ENCODE measurements around the gene AHDC1. TPM values are rescaled to one million over a fixed set of nuclear protein-coding genes. Genes with fewer than 3 reads are reported as not detected.

The AHDC1 gene
- total RNA-seq, 2 donors from 2014 or later, result 23.5 to 35.0 TPM

DNA sequence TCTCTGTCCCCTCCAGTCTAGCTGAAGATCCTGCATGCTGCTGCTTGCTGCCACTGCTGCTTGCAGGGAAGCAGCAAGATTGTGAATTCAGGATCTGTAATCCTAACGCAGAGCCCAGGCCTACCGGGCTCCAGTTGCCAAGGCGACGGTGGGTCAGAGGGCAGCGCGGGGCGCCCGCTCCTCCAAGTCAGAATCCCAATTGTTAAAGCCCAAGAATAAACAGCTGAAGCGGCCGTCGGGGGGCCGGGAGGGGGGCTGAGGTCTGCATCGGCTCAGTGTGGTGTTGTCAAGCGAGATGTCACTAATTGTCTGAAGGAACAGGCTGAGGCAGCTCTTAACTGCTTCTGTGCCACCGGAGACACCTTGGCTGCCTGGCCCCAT lies 36.8 kb downstream of the AHDC1 start:
- Histone ChIP-seq H3K4me1 (peaks cover 0 to 100% of the 10 kb centered on the region in 2 donors), H3K27ac (peak overlapping the region; percentile 90 to 96), H3K4me3 (no peak overlapping the region), H3K27me3 (no peaks in the 10 kb centered on the region), H3K9me3 (no peaks in the 10 kb centered on the region), H3K36me3 (no peaks in the 10 kb centered on the region)
- TF ChIP-seq, protein P1, sequence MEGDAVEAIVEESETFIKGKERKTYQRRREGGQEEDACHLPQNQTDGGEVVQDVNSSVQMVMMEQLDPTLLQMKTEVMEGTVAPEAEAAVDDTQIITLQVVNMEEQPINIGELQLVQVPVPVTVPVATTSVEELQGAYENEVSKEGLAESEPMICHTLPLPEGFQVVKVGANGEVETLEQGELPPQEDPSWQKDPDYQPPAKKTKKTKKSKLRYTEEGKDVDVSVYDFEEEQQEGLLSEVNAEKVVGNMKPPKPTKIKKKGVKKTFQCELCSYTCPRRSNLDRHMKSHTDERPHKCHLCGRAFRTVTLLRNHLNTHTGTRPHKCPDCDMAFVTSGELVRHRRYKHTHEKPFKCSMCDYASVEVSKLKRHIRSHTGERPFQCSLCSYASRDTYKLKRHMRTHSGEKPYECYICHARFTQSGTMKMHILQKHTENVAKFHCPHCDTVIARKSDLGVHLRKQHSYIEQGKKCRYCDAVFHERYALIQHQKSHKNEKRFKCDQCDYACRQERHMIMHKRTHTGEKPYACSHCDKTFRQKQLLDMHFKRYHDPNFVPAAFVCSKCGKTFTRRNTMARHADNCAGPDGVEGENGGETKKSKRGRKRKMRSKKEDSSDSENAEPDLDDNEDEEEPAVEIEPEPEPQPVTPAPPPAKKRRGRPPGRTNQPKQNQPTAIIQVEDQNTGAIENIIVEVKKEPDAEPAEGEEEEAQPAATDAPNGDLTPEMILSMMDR (IDR thresholded peaks at IDR 0.05), result no peak
- DNase-seq (ENCODE audit: low spot score), result no peak

DNA sequence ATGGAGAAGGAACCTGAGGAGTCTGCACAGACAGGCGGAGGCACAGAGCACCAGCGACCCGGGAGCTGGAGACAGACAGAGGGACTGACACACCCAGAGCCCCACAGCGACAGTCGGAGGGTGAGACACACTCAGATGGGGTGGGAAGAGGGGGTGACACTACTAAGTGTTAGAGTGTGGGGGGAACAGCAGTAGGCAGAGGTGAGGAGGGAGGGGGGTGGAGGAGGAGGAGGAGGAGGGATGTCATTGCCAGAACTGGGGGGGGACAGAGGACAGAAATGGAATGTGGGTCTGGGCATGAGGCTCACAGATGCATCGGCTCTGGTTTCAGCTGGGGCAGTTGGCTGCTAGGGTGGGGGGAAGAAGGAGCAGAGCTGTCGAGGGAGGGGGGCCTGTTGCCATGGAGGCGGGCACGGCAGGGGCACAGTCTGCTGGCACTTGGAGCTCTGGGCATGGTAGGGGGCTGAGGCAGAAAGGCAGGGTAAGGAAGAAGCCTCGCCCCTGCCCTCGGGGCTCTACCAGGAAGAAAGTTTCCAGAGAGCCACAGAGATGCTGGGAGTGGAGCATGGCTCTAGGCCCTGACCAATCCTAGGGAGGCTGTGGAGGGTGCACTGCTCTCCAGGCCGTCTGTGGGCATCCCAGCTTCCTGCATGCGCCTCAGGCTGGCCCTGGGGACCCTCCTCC lies 37.3 kb downstream of the AHDC1 start:
- TF ChIP-seq, protein P1 (IDR thresholded peaks at IDR 0.05), result no peak
- H3K4me3 ChIP-seq, result no peak overlapping the region
- H3K36me3 ChIP-seq, result no peaks in the 10 kb centered on the region
- no peak for DNase-seq (ENCODE audit: low spot score)
- no peaks in the 10 kb centered on the region for H3K9me3 ChIP-seq
- H3K27ac ChIP-seq, result peak overlapping the region; percentile 90 to 96
- peaks cover 0 to 100% of the 10 kb centered on the region in 2 donors for H3K4me1 ChIP-seq
- H3K27me3 ChIP-seq, result no peaks in the 10 kb centered on the region

DNA sequence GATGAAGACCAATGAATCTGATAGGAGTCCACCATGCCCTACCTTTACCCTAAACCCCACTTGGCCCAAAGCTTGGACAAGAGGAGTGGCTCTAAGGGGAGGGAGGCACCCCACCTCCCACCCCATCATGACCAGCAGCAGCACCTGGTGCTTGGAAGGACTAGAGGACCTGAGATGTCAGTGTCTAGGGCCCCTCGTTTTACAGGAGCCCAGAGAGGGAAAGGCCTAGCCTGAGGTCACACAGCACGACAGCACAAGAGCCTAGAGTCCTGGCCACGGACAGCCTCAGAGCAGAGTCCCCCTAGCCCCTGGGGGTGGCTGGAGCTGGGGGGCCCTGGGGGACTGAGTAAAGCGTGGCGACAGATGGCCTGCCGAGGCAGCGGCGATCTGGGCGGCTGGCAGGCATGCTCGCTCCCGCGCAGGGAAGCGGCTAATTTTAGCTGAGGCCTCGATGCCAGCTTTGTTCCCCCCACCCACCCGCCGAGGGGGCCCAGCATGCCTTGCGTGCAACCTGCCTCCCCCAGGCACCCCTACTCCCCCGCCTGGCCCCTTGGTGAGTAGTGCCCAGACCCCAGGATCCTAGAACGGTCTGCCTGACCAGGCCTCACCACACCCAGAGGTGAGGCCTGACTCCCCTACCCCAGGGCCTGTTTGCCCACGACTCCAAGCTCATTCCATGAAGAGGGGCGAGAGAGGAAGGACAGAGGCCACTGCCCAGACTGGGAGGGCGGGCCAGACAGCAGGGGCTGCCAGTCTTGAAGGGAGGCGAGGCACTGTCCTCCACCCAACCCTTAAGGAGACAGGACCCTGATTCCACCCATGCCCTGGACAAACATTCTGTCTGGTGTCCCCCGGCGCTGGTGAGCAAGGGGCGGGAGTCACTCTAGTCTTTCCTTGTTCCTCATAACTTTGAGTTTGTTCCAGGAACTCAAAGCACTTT lies 39.0 kb downstream of the AHDC1 start:
- Histone ChIP-seq H3K9me3 (no peaks in the 10 kb centered on the region), H3K27me3 (no peaks in the 10 kb centered on the region), H3K36me3 (no peaks in the 10 kb centered on the region), H3K4me1 (peaks cover 0 to 100% of the 10 kb centered on the region in 2 donors), H3K27ac (peak overlapping the region; percentile 90 to 96), H3K4me3 (peak overlapping the region; percentile 16 to 17)
- no peak for DNase-seq (ENCODE audit: low spot score)
- TF ChIP-seq, protein P1 (IDR thresholded peaks at IDR 0.05), result no peak

DNA sequence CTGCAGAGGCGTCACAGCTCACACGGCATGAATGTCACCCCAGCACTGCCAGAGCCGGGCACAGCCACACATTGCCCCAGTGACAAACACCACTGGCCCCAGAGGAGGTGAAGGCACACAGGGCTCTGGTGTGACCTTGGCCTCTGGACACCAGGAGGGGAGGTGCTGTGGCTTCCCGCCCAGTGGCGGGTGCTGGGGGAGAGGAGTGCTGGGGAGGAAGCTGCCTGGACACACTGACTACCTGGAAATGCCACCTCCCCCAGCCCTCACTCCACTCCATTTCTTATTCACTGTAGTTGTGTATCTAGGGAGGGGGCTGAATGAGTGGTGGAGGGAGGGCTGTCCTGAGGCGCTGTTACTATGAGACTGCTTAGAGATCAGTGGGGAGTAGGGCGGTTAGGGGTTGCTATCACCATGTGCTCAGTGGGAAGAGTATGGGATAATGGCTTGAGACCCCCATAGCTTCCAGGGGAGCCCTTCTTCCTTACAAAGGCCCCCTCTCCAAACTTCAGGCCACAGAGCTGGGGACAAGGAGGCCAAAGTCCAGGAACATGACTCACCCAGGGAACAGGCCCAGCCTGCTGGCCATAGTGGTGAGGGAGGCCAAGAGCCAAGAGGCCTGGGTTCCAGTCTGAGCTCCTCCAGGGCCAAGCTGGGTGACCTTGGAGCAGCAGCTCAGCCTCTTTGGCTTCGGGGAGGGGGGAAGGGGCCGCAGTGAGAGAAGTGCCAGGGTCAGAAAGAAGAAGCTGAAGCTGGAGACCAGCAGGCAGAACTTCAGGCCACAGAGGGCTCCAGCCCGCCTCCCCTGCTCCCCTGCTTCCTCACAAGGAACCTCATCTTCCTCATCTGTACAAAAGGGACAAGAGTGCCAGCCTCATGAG lies 40.1 kb downstream of the AHDC1 start:
- Histone ChIP-seq H3K4me1 (peaks cover 0 to 89% of the 10 kb centered on the region in 2 donors), H3K4me3 (no peak overlapping the region), H3K36me3 (no peaks in the 10 kb centered on the region), H3K27me3 (no peaks in the 10 kb centered on the region), H3K27ac (peak overlapping the region; percentile 90 to 96), H3K9me3 (no peaks in the 10 kb centered on the region)
- no peak for DNase-seq (ENCODE audit: low spot score)
- TF ChIP-seq, protein P1 (IDR thresholded peaks at IDR 0.05), result no peak

DNA sequence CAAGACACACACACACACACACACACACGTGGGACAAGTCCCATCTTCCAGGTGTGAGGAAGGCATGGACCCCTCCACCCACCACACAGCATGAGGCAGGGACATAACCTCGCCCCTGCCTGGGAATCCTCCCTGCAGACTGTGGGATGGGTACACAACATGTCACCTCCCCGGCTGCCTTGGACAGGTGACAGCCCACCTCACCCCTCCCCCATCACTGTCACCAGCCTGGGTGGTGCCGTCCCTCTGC lies 40.7 kb downstream of the AHDC1 start:
- no peak for DNase-seq (ENCODE audit: low spot score)
- H3K9me3 ChIP-seq, result no peaks in the 10 kb centered on the region
- peaks cover 4% of the 10 kb centered on the region for H3K36me3 ChIP-seq
- TF ChIP-seq, protein P1 (IDR thresholded peaks at IDR 0.05), result no peak
- H3K27me3 ChIP-seq, result no peaks in the 10 kb centered on the region
- no peak overlapping the region for H3K4me3 ChIP-seq
- peak overlapping the region; percentile 90 to 96 for H3K27ac ChIP-seq
- H3K4me1 ChIP-seq, result peaks cover 0 to 88% of the 10 kb centered on the region in 2 donors

All from right atrium auricular region (tissue), 2 donors.